HepG2 (cell line): ENCODE results near the gene ENSA. TPM values are rescaled to one million over a fixed set of nuclear protein-coding genes. Genes with fewer than 3 reads are reported as not detected.
A peak's percentile ranks its signal among the peaks of the same experiment; 100 is the strongest.

Experiments used
- AKAP8 ChIP-seq: sonication (generic); formaldehyde crosslinking; IDR thresholded peaks from 2 replicates; pipeline ENCODE4 v1.5.1; 2020; ENCODE audit warnings: mild to moderate bottlenecking, missing genetic modification reagents
- ASH2L ChIP-seq: fragments of 300-600, 200-600 bp; sonication (generic); IDR thresholded peaks from 2 replicates; pipeline ENCODE4 v1.7.0; 2017; ENCODE audit warnings: low read depth, mild to moderate bottlenecking, moderate library complexity, mixed read lengths, low read length; ENCODE audit not compliant: insufficient read length
- BHLHE40 ChIP-seq: IDR thresholded peaks from 2 replicates; pipeline ENCODE4 v1.6.1; 2011; ENCODE audit warnings: low read length, improper control_type of control experiment
- CBFB ChIP-seq: sonication (generic); formaldehyde crosslinking; IDR thresholded peaks from 2 replicates; pipeline ENCODE4 v1.4.0; 2020; ENCODE audit warnings: missing genetic modification reagents
- HOMEZ ChIP-seq: IDR thresholded peaks from 2 replicates; pipeline ENCODE4 v1.6.1; 2016; ENCODE audit warnings: low read depth
- JDP2 ChIP-seq: sonication (generic); formaldehyde crosslinking; IDR thresholded peaks from 2 replicates; pipeline ENCODE4 v1.8.1; 2022; ENCODE audit warnings: missing genetic modification reagents, borderline replicate concordance
- JUND ChIP-seq: sonication (generic); formaldehyde crosslinking; IDR thresholded peaks from 2 replicates; pipeline ENCODE4 v1.8.0; 2022; ENCODE audit warnings: mild to moderate bottlenecking, missing genetic modification reagents
- KAT8 ChIP-seq: IDR thresholded peaks from 2 replicates; pipeline ENCODE4 v1.6.1; 2016; ENCODE audit warnings: missing genetic modification reagents, missing compliant biosample characterization
- MED1 ChIP-seq: sonication (generic); formaldehyde crosslinking; IDR thresholded peaks from 2 replicates; pipeline ENCODE4 v1.4.0; 2020; ENCODE audit warnings: missing genetic modification reagents
- PITX1 ChIP-seq: sonication (generic); formaldehyde crosslinking; IDR thresholded peaks from 2 replicates; pipeline ENCODE4 v1.5.1; 2020; ENCODE audit warnings: mild to moderate bottlenecking, missing genetic modification reagents
- PRDM15 ChIP-seq: sonication (generic); formaldehyde crosslinking; IDR thresholded peaks from 2 replicates; pipeline ENCODE4 v1.4.0; 2020; ENCODE audit warnings: missing genetic modification reagents
- RCOR2 ChIP-seq: IDR thresholded peaks from 2 replicates; pipeline ENCODE4 v1.6.1; 2016; ENCODE audit warnings: missing biosample characterization, missing genetic modification reagents
- RFXANK ChIP-seq: IDR thresholded peaks from 2 replicates; pipeline ENCODE4 v1.6.1; 2016
- SIX4 ChIP-seq: sonication (generic); formaldehyde crosslinking; IDR thresholded peaks from 2 replicates; pipeline ENCODE4 v1.4.0; 2020; ENCODE audit warnings: missing genetic modification reagents
- SOX13 ChIP-seq, 3 experiments: fragments of 450-650 bp in 1 of 3; sonication (generic) in 1 of 3; formaldehyde crosslinking in 1 of 3; IDR thresholded peaks in 2 of 3; conservative IDR thresholded peaks in 1 of 3; 2 replicates each; pipeline versions ENCODE4 v1.5.0 to v1.6.1; 2016 to 2020; ENCODE audit warnings: antibody characterized with exemption in 1 of 3, mild to moderate bottlenecking in 1 of 3, missing compliant biosample characterization in 1 of 3, missing genetic modification reagents in 1 of 3, moderate library complexity in 1 of 3
- TEAD2 ChIP-seq: sonication (generic); formaldehyde crosslinking; IDR thresholded peaks from 2 replicates; pipeline ENCODE4 v1.9.0; 2021; ENCODE audit warnings: missing genetic modification reagents
- XRCC5 ChIP-seq: fragments of 200-400 bp; formaldehyde crosslinking; optimal IDR thresholded peaks from 2 replicates; pipeline ENCODE3; 2017; ENCODE audit warnings: mild to moderate bottlenecking, low read length
- ZIK1 ChIP-seq: sonication (generic); formaldehyde crosslinking; IDR thresholded peaks from 2 replicates; pipeline ENCODE4 v1.5.0; 2020; ENCODE audit warnings: mild to moderate bottlenecking, low read depth, missing genetic modification reagents, borderline replicate concordance
- ZNF205 ChIP-seq: IDR thresholded peaks from 2 replicates; pipeline ENCODE4 v1.6.1; 2018; ENCODE audit warnings: missing biosample characterization, missing genetic modification reagents
- ZNF274 ChIP-seq: sonication (generic); formaldehyde crosslinking; IDR thresholded peaks from 2 replicates; pipeline ENCODE4 v1.5.1; 2020; ENCODE audit warnings: mild to moderate bottlenecking, missing genetic modification reagents
- ZNF317 ChIP-seq: sonication (generic); formaldehyde crosslinking; IDR thresholded peaks from 2 replicates; pipeline ENCODE4 v1.5.0; 2020; ENCODE audit warnings: mild to moderate bottlenecking, missing genetic modification reagents
- ZNF615 ChIP-seq: sonication (generic); formaldehyde crosslinking; IDR thresholded peaks from 2 replicates; pipeline ENCODE4 v1.5.0; 2020; ENCODE audit warnings: mild to moderate bottlenecking, missing genetic modification reagents, borderline replicate concordance
- ZNF660 ChIP-seq: sonication (generic); formaldehyde crosslinking; IDR thresholded peaks from 2 replicates; pipeline ENCODE4 v1.5.1; 2020; ENCODE audit warnings: mild to moderate bottlenecking, low read depth, missing genetic modification reagents, borderline replicate concordance
- ZNF710 ChIP-seq: sonication (generic); formaldehyde crosslinking; IDR thresholded peaks from 2 replicates; pipeline ENCODE4 v1.5.0; 2020; ENCODE audit warnings: mild to moderate bottlenecking, missing genetic modification reagents, borderline replicate concordance
- polyA plus RNA-seq, 8 experiments: library from polyadenylated mRNA; depleted of rRNA in 3 of 8; stranded (reverse) in 7 of 8; unstranded in 1 of 8; fragments of >200 nt; fragmentation: Illumina TruSeq in 4 of 8; extraction: Trizol in 4 of 8; gene quantifications; 2 replicates each; pipeline versions ENCODE4 v1.2.1 to v1.2.3, GENCODE V29; 2011 to 2016; ENCODE audit warnings: low read depth in 4 of 8, missing spikeins in 1 of 8, mixed read lengths in 1 of 8; ENCODE audit not compliant: insufficient read depth in 1 of 8
- total RNA-seq, 5 experiments: library from RNA; depleted of rRNA; stranded (reverse); fragments of >200 nt; fragmentation: Illumina TruSeq; extraction: Trizol; gene quantifications; 2 replicates each; pipeline ENCODE4 v1.2.3, GENCODE V29; 2016; ENCODE audit warnings: low read depth in 1 of 5

Gene ENSA
- total and polyA plus RNA-seq, 2 of the 13 experiments (the other 11 are each of a cell fraction or from before 2014, with no cell fraction given), result 54.5 to 111 TPM

GRCh38 chr1:150576794-150577556 lies 52.4 kb downstream of the ENSA start (continued):
- TF ChIP-seq ZNF710 (CRISPR knock-in tag), result 0 out of 2 replicates have a peak, but pooled peaks have one; percentile 27
- no peak for TF ChIP-seq ZNF205
- no peak for TF ChIP-seq JDP2 (CRISPR knock-in tag)
- TF ChIP-seq SOX13 (IDR thresholded peaks at IDR 0.05), result no peak
- peak in 1 of 2 experiments; percentile 20; a peak in 1 of 4 replicates for TF ChIP-seq SOX13 (CRISPR knock-in tag; conservative IDR thresholded peaks at IDR 0.05 in 1 of 2, IDR thresholded peaks at IDR 0.05 in 1 of 2)
- TF ChIP-seq ZNF660 (CRISPR knock-in tag), result no peak
- no peak for TF ChIP-seq HOMEZ (CRISPR knock-in tag)
- no peak for TF ChIP-seq ZIK1 (CRISPR knock-in tag)
- TF ChIP-seq PRDM15 (CRISPR knock-in tag), result no peak
- TF ChIP-seq ZNF317, result peak; percentile 53; the same call in 1 of the 2 replicates
- no peak for TF ChIP-seq AKAP8 (CRISPR knock-in tag)
- TF ChIP-seq RFXANK (CRISPR knock-in tag), result no peak
- 0 out of 2 replicates have a peak, but pooled peaks have one; percentile 49 for TF ChIP-seq PITX1 (CRISPR knock-in tag)
- TF ChIP-seq ZNF615, result no peak
- TF ChIP-seq MED1 (CRISPR knock-in tag), result peak; percentile 9; the same call in 1 of the 2 replicates
- TF ChIP-seq CBFB (CRISPR knock-in tag), result no peak
- 0 out of 2 replicates have a peak, but pooled peaks have one; percentile 26 for TF ChIP-seq KAT8
- no peak for TF ChIP-seq RCOR2 (CRISPR knock-in tag)
- no peak for TF ChIP-seq ASH2L
- TF ChIP-seq XRCC5, result no peak
- no peak for TF ChIP-seq BHLHE40
- TF ChIP-seq TEAD2 (CRISPR knock-in tag), result no peak
- no peak for TF ChIP-seq JUND (CRISPR knock-in tag)
- TF ChIP-seq ZNF274, result no peak
- TF ChIP-seq SIX4 (CRISPR knock-in tag), result no peak
